ELR (cell line): ENCODE measurements around the gene DNMT1.
"Not testable (repeated sequence)": the region's sequence is repeated elsewhere in the genome, so short reads cannot be mapped to it uniquely, and the experiment has no call there.

Source experiments
- DNase-seq: peaks from one replicate; pipeline ENCODE4 v3.0.0-alpha.2; 2015; ENCODE audit warnings: low read depth

Gene DNMT1

DNA sequence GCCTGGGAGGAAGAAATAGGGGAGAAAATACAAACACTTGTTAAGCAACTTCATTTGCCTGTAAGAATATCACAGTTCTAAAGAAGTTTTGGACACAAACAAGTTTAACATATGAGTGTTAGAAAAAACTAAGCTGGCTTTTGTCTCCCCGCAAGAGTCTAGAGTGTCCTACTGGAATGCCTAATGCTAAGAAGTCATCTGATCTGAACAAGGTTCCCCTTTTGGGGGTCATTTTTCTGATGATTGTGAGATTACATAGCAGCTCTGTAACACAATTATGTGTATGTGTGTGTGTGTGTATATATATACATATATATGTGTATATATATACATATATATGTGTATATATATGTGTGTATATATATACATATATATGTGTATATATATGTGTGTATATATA lies 12.7 kb downstream of the DNMT1 start:
- no peak for DNase-seq

DNA sequence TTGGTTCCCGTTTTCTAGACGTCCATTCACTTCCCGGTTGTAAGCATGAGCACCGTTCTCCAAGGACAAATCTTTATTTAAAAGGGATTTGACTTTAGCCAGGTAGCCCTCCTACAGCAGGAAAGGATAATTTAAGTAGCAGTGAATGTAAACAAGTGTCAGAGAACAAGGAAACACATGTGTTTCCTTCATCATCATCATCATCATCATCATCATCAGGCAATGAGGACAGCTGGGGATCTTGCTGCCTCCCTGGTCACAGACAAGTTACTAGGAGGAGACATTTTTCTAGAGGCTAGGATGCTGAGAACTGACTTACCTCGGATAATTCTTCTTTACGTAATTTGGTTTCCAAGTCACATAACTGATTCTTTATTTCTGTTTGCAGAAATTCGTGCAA lies 14.3 kb downstream of the DNMT1 start:
- DNase-seq: no peak

DNA sequence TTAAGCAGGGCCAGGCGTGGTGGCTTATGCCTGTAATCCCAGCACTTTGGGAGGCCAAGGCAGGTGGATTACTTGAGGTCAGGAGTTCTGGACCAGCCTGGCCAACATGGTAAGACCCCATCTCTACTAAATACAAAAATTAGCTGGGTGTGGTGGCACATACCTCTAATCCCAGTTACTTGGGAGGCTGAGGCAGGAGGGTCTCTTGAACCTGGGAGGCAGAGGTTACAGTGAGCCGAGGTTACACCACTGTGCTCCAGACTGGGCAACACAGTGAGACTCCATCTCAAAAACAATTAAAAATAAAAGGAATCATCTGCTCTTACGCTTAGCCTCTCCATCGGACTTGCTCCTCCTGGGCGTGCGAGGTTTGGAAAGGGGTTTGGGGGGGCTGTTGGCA lies 14.7 kb downstream of the DNMT1 start:
- DNase-seq: not testable (repeated sequence)

DNA sequence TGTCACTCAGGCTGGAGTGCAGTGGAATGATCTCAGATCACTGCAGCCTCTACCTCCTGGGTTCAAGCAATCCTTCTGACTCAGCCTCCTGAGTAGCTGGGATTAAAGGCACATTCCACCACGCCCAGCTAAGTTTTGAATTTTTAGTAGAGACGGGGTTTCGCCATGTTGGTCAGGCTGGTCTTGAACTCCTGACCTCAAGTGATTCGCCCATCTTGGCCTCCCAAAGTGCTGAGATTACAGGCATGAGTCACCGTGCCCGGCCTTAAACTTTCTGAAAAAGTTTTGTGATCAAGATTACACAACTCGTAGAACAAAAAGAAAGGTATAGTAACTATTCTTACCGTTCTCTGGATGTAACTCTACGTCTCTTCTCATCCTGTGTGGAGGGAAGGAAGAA lies 21.2 kb downstream of the DNMT1 start:
- peak; percentile 73 for DNase-seq

DNA sequence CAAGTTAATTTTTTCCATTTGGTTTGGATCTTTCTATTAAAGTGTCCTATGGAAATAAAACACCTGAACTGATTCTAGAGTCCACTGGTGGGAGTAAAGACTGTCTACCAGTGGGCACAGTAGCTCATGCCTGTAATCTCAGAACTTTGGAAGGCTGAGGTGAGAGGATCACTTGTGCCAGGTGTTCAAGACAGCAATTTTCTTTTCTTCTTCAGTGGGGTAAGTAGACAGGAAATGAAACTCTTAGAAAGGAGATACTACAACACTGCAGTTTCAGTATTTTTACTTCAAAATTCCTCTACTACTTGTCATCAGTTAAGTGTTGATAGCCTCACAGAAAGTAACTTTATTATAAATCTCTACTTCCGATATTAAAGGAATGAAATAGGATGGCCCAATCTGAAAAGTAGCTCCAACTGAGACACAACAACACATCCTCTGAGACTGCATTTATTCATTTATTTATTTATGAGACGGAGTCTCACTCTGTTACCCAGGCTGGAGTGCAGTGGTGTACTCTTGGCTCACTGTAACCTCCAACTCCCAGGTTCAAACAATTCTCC lies 26.3 kb downstream of the DNMT1 start:
- DNase-seq: no peak

DNA sequence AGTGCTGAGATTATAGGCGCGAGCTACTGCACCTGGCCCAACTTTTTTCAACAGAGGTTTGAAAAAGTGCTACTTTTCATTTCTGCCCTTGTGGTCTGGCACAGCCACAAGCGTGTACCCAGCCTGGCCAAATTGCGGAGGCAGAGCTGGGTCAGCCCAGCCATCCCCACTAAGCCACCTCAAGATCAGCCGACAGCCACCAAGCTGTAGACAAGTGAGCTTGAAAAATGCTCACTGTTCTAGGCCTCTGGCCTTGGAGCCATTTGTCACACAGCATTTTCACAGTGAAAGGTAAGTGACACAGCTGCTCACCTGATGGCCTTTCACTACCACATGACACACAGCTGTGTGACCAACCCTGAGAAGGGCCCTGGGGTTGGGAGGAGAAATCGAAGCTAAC lies 27.3 kb downstream of the DNMT1 start:
- no peak for DNase-seq

DNA sequence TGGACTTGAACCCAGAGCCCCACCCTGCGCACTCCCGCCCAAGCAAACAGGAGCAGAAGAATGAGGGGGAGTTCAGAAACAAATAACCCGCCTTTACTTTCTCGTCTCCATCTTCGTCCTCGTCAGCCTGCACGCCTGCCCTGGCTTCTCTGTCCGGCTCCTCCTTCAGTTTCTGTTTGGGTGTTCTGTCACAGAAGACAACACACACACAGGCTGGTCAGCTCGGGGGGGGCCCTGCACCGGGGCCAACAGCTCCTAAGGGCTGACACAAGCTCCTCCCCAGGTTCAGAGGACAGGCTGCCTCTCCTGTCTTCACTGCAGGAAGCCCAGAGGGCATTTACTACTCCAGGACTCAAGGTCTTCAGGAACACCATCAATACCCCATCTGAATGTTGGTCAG lies 28.3 kb downstream of the DNMT1 start:
- not testable (repeated sequence) for DNase-seq

DNA sequence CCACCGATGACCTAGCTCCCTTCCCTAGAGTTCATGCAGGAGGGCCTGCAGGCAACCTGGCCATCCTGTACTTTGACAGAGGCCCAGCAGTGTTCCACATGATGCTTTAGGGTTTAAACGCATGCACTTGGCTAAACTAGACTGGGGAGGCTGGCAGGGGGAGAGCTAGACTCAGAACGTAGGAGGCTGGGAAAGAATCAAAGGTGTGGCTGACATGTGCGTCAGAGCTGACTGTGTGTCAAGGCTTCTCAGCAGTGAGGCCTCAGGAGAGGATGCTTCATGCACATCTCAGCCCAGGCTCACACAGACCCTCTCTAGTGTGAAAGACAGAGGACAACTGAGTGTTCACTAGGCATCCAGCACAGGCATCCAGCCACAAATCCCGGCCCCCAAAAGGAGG lies 28.7 kb downstream of the DNMT1 start:
- no peak for DNase-seq

DNA sequence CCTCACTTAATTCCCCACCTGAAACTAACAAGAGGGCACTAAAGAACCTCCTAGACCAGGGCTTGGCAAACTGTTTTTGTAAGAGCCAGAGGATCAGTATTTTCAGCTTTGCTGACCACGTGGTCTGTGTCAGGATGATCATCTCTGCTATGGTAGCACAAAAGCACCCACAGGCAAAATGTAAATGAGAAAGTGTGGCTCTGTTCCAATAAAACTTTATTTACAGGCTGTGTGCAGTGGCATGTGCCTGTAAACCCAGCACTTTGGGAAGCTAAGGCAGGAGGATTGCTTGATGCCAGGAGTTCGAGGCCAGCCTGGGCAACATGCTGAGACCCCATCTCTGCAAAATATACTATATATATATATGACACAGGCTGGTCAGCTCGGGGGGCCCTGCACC lies 31.2 kb downstream of the DNMT1 start:
- no peak for DNase-seq

DNA sequence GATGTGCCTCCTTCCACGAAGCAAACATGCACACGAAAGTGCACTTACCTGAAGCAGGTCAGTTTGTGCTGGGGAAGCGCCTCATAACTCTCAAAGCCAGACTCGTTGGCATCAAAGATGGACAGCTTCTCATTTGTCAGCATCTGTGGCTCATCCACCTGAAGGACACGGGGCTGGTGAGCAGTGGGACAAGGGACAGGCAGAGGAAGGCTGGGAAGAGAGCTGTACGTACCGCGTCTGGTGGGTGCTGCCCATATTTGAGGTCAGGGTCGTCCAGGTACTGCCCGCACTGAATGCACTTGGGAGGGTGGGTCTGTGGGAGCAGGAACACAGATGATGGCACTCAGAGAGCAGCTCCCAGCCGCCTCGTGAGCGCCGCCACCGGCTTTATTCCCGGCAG lies 35.1 kb downstream of the DNMT1 start:
- no peak for DNase-seq

DNA sequence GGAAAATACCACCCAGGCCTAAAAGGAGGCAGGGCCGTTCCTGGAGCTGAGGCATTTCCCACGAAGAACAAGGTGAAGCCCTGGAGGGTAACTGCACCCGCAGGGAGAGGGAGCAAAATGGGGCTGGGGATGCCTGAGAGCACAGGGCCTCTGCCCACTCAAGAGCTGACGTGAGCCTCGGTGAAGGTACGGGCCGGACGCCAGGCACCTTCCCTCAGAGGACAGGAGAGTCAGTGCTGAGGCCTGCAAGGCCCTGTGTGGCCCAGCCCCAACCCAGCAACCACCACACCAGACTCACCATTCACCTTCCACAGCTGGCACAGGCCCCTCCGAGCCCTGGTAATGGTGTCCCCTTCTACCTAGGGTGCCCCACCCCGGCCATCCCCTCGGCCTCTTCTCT lies 36.3 kb downstream of the DNMT1 start:
- DNase-seq: no peak

DNA sequence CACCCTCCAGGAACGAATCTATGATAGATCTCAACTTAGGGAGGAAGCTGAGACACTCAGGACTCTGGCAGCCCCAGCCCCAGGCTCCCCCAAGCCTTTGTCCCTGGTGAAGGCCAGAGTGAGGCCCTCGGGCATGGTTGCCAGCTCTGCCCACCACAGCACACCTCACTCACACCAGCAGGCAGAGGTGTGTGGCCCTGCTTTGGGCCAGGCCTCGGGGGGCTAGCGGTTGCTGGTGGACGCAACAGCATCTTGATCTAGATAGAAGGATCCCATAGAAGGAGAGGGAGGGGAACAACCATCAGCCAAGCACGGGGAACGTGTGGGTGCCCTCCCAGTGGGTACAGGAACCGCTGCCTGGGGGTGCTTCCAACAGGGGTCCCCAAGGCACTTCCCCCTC lies 36.7 kb downstream of the DNMT1 start:
- no peak for DNase-seq

DNA sequence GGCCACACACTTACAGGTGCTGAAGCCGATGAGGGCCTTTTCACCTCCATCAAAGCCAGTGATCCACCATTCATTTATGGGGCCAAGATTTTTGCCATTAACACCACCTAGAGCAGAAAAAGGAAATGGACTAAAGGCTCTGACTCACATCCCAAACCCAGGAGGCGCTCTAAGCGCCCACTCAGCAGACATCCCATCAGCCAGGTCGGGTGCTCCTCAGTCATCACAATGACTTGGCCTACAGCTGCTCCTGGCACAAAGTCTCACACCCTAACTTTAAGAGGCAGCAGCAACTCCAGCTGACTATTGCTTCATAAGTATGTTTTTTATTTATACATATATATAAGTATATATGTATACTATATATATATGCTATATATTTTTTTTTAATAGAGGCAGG lies 38.9 kb downstream of the DNMT1 start:
- DNase-seq: peak; percentile 57

DNA sequence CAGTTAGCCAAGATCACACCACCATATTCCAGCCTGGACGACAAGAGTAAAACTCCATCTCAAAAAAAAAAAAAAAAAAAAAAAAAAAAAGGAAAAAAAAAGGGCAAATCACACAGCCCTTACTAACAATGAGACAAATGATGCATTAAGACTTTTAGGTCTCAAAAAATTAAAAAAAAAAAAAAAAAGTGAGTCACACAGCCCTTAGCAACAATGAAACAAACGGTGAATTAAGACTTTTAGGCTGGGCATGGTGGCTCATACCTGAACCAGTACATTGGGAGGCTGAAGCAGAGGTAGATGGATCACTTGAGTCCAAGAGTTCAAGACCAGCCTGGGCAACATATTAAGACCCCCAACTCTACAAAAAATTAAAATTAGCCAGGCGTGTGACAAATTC lies 42.7 kb downstream of the DNMT1 start:
- DNase-seq: peak; percentile 52

DNA sequence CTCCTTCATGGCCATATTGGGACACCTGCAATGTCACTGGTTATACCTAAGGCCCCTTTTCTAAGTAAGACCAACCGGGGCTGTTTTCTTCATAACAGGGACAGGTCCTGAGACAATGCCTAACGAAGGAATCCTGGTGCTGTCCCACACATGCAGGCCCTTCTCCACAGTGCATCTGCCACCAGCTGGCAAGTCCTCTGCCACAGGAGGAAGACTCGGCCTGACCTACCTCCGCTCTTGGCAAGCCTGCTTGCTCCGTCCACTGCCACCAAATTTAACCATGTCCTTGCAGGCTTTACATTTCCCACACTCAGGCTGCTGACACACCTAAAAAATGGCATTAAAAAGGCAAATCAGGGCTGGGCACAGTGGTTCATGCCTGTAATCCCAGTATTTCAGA lies 43.2 kb downstream of the DNMT1 start:
- DNase-seq: no peak

DNA sequence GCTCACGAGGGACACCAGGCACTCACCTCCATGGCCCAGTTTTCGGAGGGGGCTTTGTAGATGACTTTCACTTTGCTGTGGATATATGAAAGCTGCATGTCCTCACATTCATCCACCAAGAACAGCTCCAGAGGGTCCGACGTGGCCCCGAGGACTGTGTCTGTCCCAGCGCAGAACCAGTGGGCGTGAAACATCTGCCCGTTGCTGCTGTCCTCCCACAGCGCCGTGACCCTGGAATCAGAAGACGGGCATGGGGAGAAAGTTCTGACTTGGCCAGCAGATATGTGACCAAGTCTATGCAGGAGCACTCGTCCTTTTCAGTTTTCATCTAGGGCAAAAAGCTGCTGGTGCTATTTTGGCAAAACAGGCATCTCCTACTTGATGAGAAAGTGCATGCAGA lies 45.3 kb downstream of the DNMT1 start:
- DNase-seq: no peak

DNA sequence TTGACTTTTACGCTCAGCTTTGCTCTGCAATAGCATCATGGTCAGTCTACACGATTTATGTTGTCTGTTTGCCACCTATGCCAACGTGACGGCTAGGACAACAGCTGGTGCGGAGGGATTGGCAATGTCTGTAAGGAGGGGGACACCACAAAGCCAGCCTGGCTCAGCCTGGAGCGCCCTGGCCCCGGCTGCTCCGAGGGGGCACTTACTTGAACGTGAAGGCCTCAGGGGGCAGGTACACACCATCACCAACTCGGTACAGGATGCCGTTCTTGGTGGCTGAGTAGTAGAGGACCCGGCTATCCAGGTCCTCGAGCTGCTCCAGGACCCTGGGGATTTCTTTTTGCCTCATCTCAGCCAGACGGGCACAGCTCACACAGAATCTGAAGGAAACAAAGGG lies 48.6 kb downstream of the DNMT1 start:
- no peak for DNase-seq

DNA sequence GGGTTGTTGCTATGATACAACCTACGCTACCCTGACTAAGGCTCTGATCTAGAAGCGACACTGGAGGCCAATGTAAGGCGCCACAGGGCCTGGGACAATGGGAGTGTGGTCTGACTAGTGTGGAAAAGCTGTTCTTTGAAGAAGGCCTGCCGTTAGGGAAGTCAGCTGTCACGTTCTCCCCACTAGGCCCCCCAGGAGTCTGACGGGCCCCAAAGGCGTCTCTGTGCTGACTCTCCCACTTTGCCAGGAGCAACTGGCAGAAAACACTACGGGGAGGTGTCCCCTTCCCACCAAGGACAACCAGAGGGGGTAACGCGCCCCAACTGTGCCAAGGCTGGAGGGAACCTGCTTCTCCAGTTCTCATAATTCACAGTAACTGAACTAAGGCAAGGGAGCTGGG lies 49.7 kb downstream of the DNMT1 start:
- DNase-seq: no peak

DNA sequence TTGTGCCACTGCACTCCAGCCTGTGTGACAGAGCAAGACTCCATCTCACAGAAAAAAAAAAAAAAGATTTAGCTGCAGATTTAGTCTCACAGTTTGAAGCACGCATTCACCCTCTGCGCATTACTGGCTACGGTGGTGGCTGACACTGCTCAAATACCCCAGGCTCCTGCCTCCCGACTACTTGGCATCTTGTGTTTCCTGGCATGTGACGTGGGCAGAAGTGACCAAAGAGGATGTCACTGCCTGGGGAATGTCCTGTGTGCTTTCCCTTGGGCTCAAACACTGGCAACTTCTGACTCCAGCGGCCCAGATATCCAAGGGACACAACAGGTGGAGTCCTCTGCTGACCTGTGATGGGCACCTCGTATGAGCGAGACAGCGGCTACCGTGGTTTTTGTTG lies 50.4 kb downstream of the DNMT1 start:
- DNase-seq: no peak

DNA sequence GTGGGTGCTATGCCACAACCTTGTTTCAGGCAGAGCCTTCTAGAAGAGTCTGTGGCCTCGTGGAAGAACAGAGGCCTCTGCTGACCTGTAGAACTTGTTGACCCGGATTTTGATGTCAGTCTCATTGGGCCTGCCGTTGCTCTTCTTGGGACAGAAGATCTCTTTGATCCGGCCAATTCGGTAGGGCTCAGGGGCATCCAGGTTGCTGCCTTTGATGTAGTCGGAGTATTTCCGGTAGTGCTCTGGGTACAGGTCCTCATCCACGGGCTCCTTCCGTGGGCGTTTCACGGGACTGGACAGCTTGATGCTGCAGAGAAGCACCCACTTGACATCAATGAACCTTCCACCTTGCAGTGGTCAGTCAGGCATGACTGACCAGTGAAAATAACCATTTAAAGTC lies 51.1 kb downstream of the DNMT1 start:
- no peak for DNase-seq

DNA sequence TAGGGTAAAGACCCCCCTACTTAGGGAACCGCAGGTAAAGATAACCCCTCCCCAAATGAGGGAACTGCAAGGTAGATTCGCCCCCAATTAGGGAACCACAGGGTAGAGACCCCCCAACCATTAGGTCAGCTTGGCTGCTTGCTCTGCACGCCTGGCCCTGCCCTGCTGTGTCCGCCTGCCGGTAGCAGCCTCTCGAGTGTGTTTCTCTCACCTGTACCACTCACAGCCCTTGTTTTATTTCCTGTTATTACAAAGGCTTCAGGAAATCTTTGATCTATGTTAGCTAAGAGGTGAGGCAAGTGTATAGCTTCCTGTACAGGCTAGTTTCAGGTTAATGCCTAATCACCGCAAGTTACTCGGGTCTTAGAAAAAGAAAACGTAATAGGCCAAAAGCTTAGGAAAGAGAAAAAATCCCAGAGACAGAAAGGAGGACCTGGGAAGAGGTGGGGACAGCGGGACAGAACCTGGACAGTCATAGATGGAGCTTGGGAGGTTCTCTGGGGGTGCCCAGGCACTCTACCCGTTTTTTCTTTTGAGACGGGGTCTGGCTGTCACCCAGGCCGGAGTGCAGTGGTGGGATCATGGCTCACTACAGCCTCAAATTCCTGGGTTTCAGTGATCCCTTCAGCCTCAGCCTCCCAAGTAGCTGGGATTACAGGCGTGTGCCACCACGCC lies 51.9 kb downstream of the DNMT1 start:
- no peak for DNase-seq

DNA sequence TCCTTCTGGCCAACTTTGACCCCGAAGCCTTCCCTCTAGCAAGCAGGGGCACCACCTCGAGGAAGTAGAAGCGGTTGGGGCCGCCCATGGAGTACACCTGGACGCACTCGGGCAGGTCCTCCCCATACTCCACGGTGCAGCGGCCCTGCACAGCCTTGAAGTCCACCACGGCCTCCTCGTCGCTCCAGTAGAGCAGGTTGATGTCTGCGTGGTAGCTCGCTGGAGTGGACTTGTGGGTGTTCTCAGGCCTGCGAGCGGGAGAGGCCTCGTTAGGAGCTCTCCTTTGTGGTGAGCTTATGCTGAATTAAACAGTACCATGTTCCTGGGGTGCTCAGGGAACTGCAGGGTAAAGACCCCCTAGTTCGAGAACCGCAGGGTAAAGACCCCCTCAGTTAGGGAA lies 52.8 kb downstream of the DNMT1 start:
- no peak for DNase-seq

DNA sequence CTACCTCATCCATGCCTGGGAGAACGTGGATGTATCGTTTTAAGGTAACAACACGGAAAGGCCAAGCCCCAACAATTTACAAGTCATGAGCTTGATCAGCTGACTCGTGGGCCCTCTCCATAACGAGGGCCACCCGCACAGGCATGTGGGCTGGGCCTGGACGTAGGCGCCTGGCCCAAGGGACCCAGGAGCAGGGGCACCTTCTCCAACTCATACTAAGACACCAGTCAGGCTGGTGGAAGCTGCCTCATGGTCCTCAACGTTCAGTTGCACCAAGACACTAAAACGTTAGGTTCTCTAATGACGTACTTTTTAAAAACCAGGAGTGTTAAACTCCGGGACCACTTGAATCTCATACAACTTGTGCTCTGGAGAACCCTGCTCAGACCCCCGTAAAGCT lies 53.3 kb downstream of the DNMT1 start:
- DNase-seq: no peak

DNA sequence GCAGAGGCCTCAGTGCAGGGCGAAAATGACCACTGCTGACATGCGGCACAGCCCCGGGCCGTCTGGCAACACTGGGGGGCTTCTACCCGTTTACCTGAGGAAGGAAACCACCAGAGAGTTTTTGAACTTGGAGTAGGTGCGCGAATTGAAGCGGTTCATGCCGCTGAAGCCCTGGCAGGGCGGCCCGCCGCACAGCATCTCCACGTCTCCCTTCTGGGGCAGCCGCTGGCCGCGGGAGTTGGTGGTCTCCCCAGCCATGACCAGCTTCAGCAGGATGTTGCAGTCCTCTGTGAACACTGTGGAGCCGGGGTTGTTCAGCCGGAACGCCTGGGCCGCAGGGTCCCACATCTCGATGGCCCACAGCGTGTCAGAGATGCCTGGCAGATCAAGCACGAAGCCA lies 54.8 kb downstream of the DNMT1 start:
- no peak for DNase-seq
